ENCODE results near the gene SHISA6.

DNA sequence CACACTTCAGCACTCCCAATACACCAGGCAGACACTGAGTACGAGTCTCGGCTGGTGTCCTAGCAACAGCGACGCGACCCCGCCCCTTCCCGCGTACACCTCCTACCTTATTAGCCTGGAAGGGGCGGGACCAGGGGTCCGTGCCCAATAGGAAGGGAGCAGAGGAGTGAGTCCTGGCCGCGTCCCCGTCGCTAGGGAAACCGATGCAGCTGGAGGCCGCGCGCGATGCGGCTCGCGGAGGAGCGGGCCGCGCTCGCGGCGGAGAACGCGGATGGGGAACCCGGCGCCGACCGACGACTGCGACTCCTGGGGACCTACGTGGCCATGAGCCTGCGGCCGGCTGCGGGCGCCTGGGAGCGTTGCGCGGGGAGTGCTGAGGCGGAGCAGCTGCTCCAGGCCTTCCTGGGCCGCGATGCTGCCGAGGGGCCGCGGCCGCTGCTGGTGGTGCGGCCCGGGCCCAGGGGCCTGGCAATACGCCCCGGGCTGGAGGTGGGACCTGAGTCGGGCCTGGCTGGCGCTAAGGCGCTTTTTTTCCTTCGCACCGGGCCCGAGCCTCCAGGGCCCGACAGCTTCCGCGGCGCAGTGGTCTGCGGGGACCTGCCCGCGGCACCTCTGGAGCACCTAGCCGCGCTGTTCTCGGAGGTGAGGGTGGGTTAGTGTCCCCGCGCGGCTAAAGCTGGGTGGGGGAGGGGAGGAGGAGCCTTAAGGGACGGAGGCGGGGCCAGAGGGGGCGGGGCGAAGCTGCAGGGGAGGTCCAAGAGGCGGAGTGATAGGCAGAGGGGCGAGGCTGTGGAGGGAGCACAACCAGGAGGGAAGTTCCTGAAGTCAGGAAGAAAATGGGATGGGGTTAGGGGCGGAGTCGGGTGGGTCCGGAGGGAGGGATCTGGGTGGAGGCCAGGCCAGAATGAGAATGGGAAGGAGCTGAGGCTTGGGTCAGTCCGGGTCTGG, 357.5 kb downstream of the SHISA6 start, which contains the start of gene DNAH9:
- no peak for TF ChIP-seq EZH2 (IDR thresholded peaks at IDR 0.05; ENCODE audit: low read length, missing control alignments)
- TF ChIP-seq, protein P1, sequence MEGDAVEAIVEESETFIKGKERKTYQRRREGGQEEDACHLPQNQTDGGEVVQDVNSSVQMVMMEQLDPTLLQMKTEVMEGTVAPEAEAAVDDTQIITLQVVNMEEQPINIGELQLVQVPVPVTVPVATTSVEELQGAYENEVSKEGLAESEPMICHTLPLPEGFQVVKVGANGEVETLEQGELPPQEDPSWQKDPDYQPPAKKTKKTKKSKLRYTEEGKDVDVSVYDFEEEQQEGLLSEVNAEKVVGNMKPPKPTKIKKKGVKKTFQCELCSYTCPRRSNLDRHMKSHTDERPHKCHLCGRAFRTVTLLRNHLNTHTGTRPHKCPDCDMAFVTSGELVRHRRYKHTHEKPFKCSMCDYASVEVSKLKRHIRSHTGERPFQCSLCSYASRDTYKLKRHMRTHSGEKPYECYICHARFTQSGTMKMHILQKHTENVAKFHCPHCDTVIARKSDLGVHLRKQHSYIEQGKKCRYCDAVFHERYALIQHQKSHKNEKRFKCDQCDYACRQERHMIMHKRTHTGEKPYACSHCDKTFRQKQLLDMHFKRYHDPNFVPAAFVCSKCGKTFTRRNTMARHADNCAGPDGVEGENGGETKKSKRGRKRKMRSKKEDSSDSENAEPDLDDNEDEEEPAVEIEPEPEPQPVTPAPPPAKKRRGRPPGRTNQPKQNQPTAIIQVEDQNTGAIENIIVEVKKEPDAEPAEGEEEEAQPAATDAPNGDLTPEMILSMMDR (conservative IDR thresholded peaks at IDR 0.05 in 1 of 2, IDR thresholded peaks at IDR 0.05 in 1 of 2; ENCODE audit: low read depth in 1 of 2, low read length in 2 of 2): no peak

Measured in fibroblast of lung (primary cell).